ENCODE results near the gene IDI1.

GRCh38 chr10:1009071-1009494 lies 39.8 kb downstream of the IDI1 start:
- no peak for TF ChIP-seq EZH2phosphoT487 (IDR thresholded peaks at IDR 0.05; ENCODE audit: low read depth)
- TF ChIP-seq CTCF (IDR thresholded peaks at IDR 0.05; ENCODE audit: low read depth, low read length) = no peak
